ENCODE data around the gene BIRC5. TPM values are rescaled to one million over a fixed set of nuclear protein-coding genes. Genes with fewer than 3 reads are reported as not detected.

Gene BIRC5
- polyA plus RNA-seq, 1 experiment = 15.3 TPM

GRCh38 chr17:78186692-78187595 is 27.1 kb upstream of the BIRC5 start, which contains the start of the genes AFMID and TK1:
AFMID (plus strand) TSS chr17:78187362; CDS start chr17:78187371, 9 bp downstream.
TK1 (minus strand) TSS chr17:78187052; CDS start chr17:78186994, 58 bp downstream.
- peak within 1 kb of the TSS; percentile 21 for H3K27ac ChIP-seq (ENCODE audit: low read depth, low read length)

GRCh38 chr17:78196716-78197115 is 17.3 kb upstream of the BIRC5 start:
- CTCF ChIA-PET = interaction anchor here (1.7 kb wide), 1 partner anchor 10 kb away, joined by 10 read pairs; the partner anchor contains the start of genes AFMID and TK1
- Histone ChIP-seq H3K4me3 (ENCODE audit: low read depth, low read length) (no peak overlapping the region), H3K27ac (ENCODE audit: low read depth, low read length) (no peak overlapping the region), H3K27me3 (ENCODE audit: control insufficient read depth, insufficient read depth, low read length) (no peaks in the 10 kb centered on the region), H3K9me3 (ENCODE audit: control insufficient read depth, insufficient read depth, low read length) (peaks cover 3% of the 10 kb centered on the region; the same call in 1 of the 2 replicates)
- no peak for TF ChIP-seq CTCF (IDR thresholded peaks at IDR 0.05; ENCODE audit: low read depth, low read length)
- POLR2A ChIA-PET = no interaction called here
- no peak for DNase-seq (ENCODE audit: low read depth, low spot score)

More at GRCh38 chr17:78186692-78187595, 27.1 kb upstream of the BIRC5 start, which contains the start of the genes AFMID and TK1:
- Histone ChIP-seq H3K9me3 (ENCODE audit: control insufficient read depth, insufficient read depth, low read length) (no peaks in the 10 kb centered on the region), H3K27me3 (ENCODE audit: control insufficient read depth, insufficient read depth, low read length) (no peaks in the 10 kb centered on the region), H3K4me3 (ENCODE audit: low read depth, low read length) (peak within 1 kb of the TSS; percentile 79)
- TF ChIP-seq CTCF (IDR thresholded peaks at IDR 0.05; ENCODE audit: low read depth, low read length) = peak; percentile 75
- ChIA-PET CTCF (interaction anchor here (0.5 to 2.9 kb wide), 36 partner anchors 8 to 421 kb away, joined by 3 to 31 read pairs (median 3); no protein-coding TSS in a partner anchor), POLR2A (interaction anchor here (0.6 to 1.5 kb wide), 6 partner anchors 12 to 1018 kb away, joined by 3 to 11 read pairs (median 4); no protein-coding TSS in a partner anchor)
- peak; percentile 93 for DNase-seq (ENCODE audit: low read depth, low spot score)

GRCh38 chr17:78197147-78197832 is 16.8 kb upstream of the BIRC5 start:
- Histone ChIP-seq H3K4me3 (ENCODE audit: low read depth, low read length) (no peak overlapping the region), H3K27ac (ENCODE audit: low read depth, low read length) (no peak overlapping the region), H3K9me3 (ENCODE audit: control insufficient read depth, insufficient read depth, low read length) (peaks cover 3% of the 10 kb centered on the region; the same call in 1 of the 2 replicates), H3K27me3 (ENCODE audit: control insufficient read depth, insufficient read depth, low read length) (no peaks in the 10 kb centered on the region)
- POLR2A ChIA-PET = no interaction called here
- CTCF ChIA-PET = interaction anchor here (0.6 to 1.7 kb wide), 2 partner anchors 10 to 132 kb away, joined by 4 to 10 read pairs; partner anchors contain the start of genes AFMID and TK1
- DNase-seq (ENCODE audit: low read depth, low spot score) = no peak
- TF ChIP-seq CTCF (IDR thresholded peaks at IDR 0.05; ENCODE audit: low read depth, low read length) = no peak

GRCh38 chr17:78200451-78200850 is 13.6 kb upstream of the BIRC5 start:
- H3K4me3 ChIP-seq (ENCODE audit: low read depth, low read length) = no peak overlapping the region
- ChIA-PET POLR2A (interaction anchor here (0.7 kb wide), 1 partner anchor 62 kb away, joined by 5 read pairs; no protein-coding TSS in a partner anchor), CTCF (interaction anchor here (5.8 kb wide), 1 partner anchor 13 kb away, joined by 24 read pairs; the partner anchor contains the start of genes AFMID and TK1)
- DNase-seq (ENCODE audit: low read depth, low spot score) = no peak
- no peak overlapping the region for H3K27ac ChIP-seq (ENCODE audit: low read depth, low read length)
- H3K9me3 ChIP-seq (ENCODE audit: control insufficient read depth, insufficient read depth, low read length) = peaks cover 3% of the 10 kb centered on the region; the same call in 1 of the 2 replicates
- no peak for TF ChIP-seq CTCF (IDR thresholded peaks at IDR 0.05; ENCODE audit: low read depth, low read length)
- H3K27me3 ChIP-seq (ENCODE audit: control insufficient read depth, insufficient read depth, low read length) = no peaks in the 10 kb centered on the region
